Endothelial cell of umbilical vein (primary cell): ENCODE measurements around the gene ARPC5L. TPM values are rescaled to one million over a fixed set of nuclear protein-coding genes. Genes with fewer than 3 reads are reported as not detected.

Experiments used
- BruUV-seq: library from RNA; stranded (reverse); fragments of 400-500 nt; replicated peaks from 2 replicates; lab custom pipeline; 2021; lab: Mats Ljungman, UMichigan
- CTCF ChIA-PET: fragments of 300-600, 350-600 bp; sonication (Branson Sonifier 250); formaldehyde crosslinking; loops from one replicate; lab custom pipeline; 2021; ENCODE audit warnings: antibody characterized with exemption, inconsistent platforms; lab: Charles Lee
- POLR2A ChIA-PET: fragments of 300-600, 350-600 bp; sonication (Branson Sonifier 250); formaldehyde crosslinking; loops from one replicate; lab custom pipeline; 2021; ENCODE audit warnings: antibody characterized with exemption, inconsistent platforms; lab: Charles Lee
- DNase-seq: peaks from one replicate; pipeline ENCODE4 v3.0.0-alpha.2; 2011; ENCODE audit warnings: low read depth, low spot score
- FAIRE-seq: peaks from 2 replicates; lab custom pipeline; 2011; peaks lifted over from hg19 to GRCh38; lab: Jason Lieb, UNC
- H2AFZ ChIP-seq: 2 replicates; pipeline ENCODE4 v1.6.0; 2012; ENCODE audit warnings: low read depth, low read length, control low read depth, inconsistent platforms
- H3K27ac ChIP-seq: 2 replicates; pipeline ENCODE4 v1.5.1; 2011; ENCODE audit warnings: low read depth, mild to moderate bottlenecking, control low read depth, low read length, moderate library complexity; ENCODE audit not compliant: insufficient read depth
- H3K27me3 ChIP-seq, 2 experiments: 2 replicates each; pipeline versions ENCODE4 v1.6.0 to v1.6.1; 2011; ENCODE audit warnings: low read length in 2 of 2, mixed read lengths in 1 of 2; ENCODE audit not compliant: control insufficient read depth in 2 of 2, insufficient read depth in 2 of 2
- H3K36me3 ChIP-seq, 2 experiments: 2 replicates in 1 of 2; 3 replicates in 1 of 2; pipeline ENCODE4 v1.5.1; 2011; ENCODE audit warnings: low read length in 2 of 2, mild to moderate bottlenecking in 1 of 2, moderate library complexity in 1 of 2; ENCODE audit not compliant: control insufficient read depth in 2 of 2, insufficient read depth in 2 of 2; ENCODE audit errors: extremely low read depth in 1 of 2
- H3K4me1 ChIP-seq: 3 replicates; pipeline ENCODE4 v1.5.1; 2011; ENCODE audit warnings: mild to moderate bottlenecking, low read length; ENCODE audit not compliant: control insufficient read depth, insufficient read depth; ENCODE audit errors: extremely low read depth
- H3K4me2 ChIP-seq: 2 replicates; pipeline ENCODE4 v1.6.1; 2011; ENCODE audit warnings: low read length, control low read depth, mixed read lengths; ENCODE audit not compliant: insufficient read depth
- H3K4me3 ChIP-seq, 3 experiments: fragments of 200-600 bp in 1 of 3; sonication (generic), shearing (Covaris generic) in 1 of 3; replicated peaks in 1 of 3; 2 replicates each; pipeline ENCODE4 v1.5.1; 2011 to 2016; ENCODE audit warnings: control low read depth in 3 of 3, low read length in 3 of 3, mild to moderate bottlenecking in 2 of 3, inconsistent platforms in 1 of 3, low read depth in 1 of 3, moderate library complexity in 1 of 3; ENCODE audit not compliant: insufficient read depth in 1 of 3
- H3K79me2 ChIP-seq: 2 replicates; pipeline ENCODE4 v1.6.0; 2012; ENCODE audit warnings: low read length, inconsistent platforms; ENCODE audit not compliant: control insufficient read depth, insufficient read depth
- H3K9ac ChIP-seq: replicated peaks from 2 replicates; pipeline ENCODE3; 2011; ENCODE audit warnings: low read length, control low read depth; ENCODE audit not compliant: insufficient read depth; ENCODE audit errors: extremely low read depth
- H3K9me1 ChIP-seq: replicated peaks from 3 replicates; pipeline ENCODE4 v1.6.0; 2011; ENCODE audit warnings: mild to moderate bottlenecking, low read length; ENCODE audit not compliant: control insufficient read depth, insufficient read depth; ENCODE audit errors: extremely low read depth
- H3K9me3 ChIP-seq: replicated peaks from 2 replicates; pipeline ENCODE4 v1.5.1; 2012; ENCODE audit warnings: low read length, inconsistent platforms; ENCODE audit not compliant: control insufficient read depth, insufficient read depth
- H4K20me1 ChIP-seq: replicated peaks from 2 replicates; pipeline ENCODE3; 2011; ENCODE audit warnings: mild to moderate bottlenecking, low read length; ENCODE audit not compliant: control insufficient read depth, insufficient read depth; ENCODE audit errors: extremely low read depth
- EZH2 ChIP-seq: IDR thresholded peaks from 2 replicates; pipeline ENCODE4 v1.6.1; 2012; ENCODE audit warnings: borderline replicate concordance, low read depth, mild to moderate bottlenecking, moderate library complexity, low read length, inconsistent platforms; ENCODE audit not compliant: severe bottlenecking
- FOS ChIP-seq: IDR thresholded peaks from 2 replicates; pipeline ENCODE4 v1.6.1; 2011; ENCODE audit warnings: mild to moderate bottlenecking, low read length, moderate library complexity, borderline replicate concordance; ENCODE audit not compliant: insufficient read depth
- GATA2 ChIP-seq: IDR thresholded peaks from 2 replicates; pipeline ENCODE4 v1.7.0; 2011; ENCODE audit warnings: low read depth, mild to moderate bottlenecking, moderate library complexity, mixed read lengths, low read length; ENCODE audit not compliant: insufficient read length, insufficient read depth
- JUN ChIP-seq: IDR thresholded peaks from 2 replicates; pipeline ENCODE4 v1.6.1; 2011; ENCODE audit warnings: borderline replicate concordance, low read depth; ENCODE audit not compliant: insufficient read length, insufficient read depth
- MYC ChIP-seq: IDR thresholded peaks from one replicate; pipeline ENCODE4 v1.6.1; 2011; ENCODE audit warnings: mild to moderate bottlenecking, low read depth, low read length
- POLR2A ChIP-seq: IDR thresholded peaks from 2 replicates; pipeline ENCODE4 v1.6.1; 2012; ENCODE audit warnings: low read depth, mild to moderate bottlenecking, control low read depth, low read length
- POLR2AphosphoS5 ChIP-seq: IDR thresholded peaks from 2 replicates; pipeline ENCODE4 v1.6.1; 2012; ENCODE audit warnings: low read depth, mild to moderate bottlenecking, control low read depth, low read length, moderate library complexity; ENCODE audit not compliant: insufficient read depth
- dilution Hi-C: fragments of 300-500 bp; cut with MboI; formaldehyde crosslinking; loops from one replicate; pipeline ENCODE4 v1.15.0; 2019; ENCODE audit warnings: low sequenced_read_pairs; ENCODE audit not compliant: extremely low pct_ligation_motif_present
- intact Hi-C: fragments of 100-400 bp; cut with micrococcal nuclease; formaldehyde crosslinking; loops from one replicate; pipeline ENCODE4 v1.10.0; 2022
- polyA plus RNA-seq, 4 experiments: library from polyadenylated mRNA; depleted of rRNA in 3 of 4; stranded (reverse) in 3 of 4; unstranded in 1 of 4; fragments of >200 nt; gene quantifications; 2 replicates each; pipeline versions ENCODE4 v1.2.1 to v1.2.3, GENCODE V29; 2011 to 2012; ENCODE audit warnings: missing spikeins in 1 of 4
- total RNA-seq: library from RNA; stranded (reverse); gene quantifications from 2 replicates; pipeline ENCODE4 v1.2.3, GENCODE V29; 2021
- TF ChIP-seq, protein P1 (sequence below): IDR thresholded peaks from 2 replicates; pipeline ENCODE4 v1.6.1; 2011; ENCODE audit not compliant: insufficient read depth, insufficient read length
- TF ChIP-seq, protein P2 (sequence below), 2 donors: IDR thresholded peaks; 1 replicate in 1 of 2; 2 replicates in 1 of 2; pipeline ENCODE4 v1.5.1; 2011; ENCODE audit warnings: low read length in 2 of 2, mild to moderate bottlenecking in 2 of 2, moderate library complexity in 2 of 2, control low read depth in 1 of 2, inconsistent platforms in 1 of 2, low read depth in 1 of 2; ENCODE audit not compliant: insufficient read depth in 1 of 2; ENCODE audit errors: extremely low read depth in 1 of 2

The ARPC5L gene
- total and polyA plus RNA-seq, 2 donors (not counting 3 experiments of a cell fraction or from before 2014, with no cell fraction given) = 60.7 to 68.1 TPM

DNA sequence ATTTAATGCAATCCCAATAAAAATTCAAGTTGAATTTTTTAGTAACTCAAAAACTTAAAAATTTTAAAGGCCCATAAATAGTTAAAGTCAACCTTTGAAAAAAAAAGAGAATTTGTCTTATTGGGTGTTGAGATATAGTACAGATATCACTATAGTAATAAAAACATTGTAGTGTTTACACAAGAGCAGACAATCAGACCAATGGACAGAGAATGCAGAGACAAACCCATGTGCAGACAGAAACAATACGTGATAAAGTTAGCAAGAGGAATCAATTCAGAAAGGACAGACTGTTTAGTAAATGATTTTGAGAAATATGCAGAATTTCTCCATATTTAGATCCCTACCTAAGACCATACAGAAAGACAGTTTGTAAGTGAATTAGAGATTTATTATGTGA lies 45.0 kb downstream of the ARPC5L start:
- intact Hi-C loops (no loop called here), dilution Hi-C loops (no loop called here)
- Histone ChIP-seq H3K4me2 (no peak overlapping the region), H3K4me1 (peaks cover 12% of the 10 kb centered on the region), H3K9ac (peak overlapping the region; percentile 9), H3K4me3 (no peak overlapping the region), H3K9me1 (no peaks in the 10 kb centered on the region), H2AFZ (no peak overlapping the region), H3K79me2 (no peaks in the 10 kb centered on the region), H3K9me3 (no peaks in the 10 kb centered on the region), H3K36me3 (peaks cover 0 to 2% of the 10 kb centered on the region in 2 experiments), H4K20me1 (no peaks in the 10 kb centered on the region), H3K27me3 (no peaks in the 10 kb centered on the region), H3K27ac (peak overlapping the region; percentile 34)
- peak; percentile 33 for FAIRE-seq
- peak; percentile 23 for DNase-seq
- no TSS peak for BruUV-seq
- POLR2A ChIA-PET = no interaction called here
- CTCF ChIA-PET = no interaction called here
- no peak for TF ChIP-seq POLR2AphosphoS5
- no peak for TF ChIP-seq JUN
- TF ChIP-seq, protein P1, sequence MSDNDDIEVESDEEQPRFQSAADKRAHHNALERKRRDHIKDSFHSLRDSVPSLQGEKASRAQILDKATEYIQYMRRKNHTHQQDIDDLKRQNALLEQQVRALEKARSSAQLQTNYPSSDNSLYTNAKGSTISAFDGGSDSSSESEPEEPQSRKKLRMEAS = no peak
- no peak for TF ChIP-seq MYC
- no peak for TF ChIP-seq FOS
- no peak for TF ChIP-seq POLR2A
- TF ChIP-seq, protein P2, sequence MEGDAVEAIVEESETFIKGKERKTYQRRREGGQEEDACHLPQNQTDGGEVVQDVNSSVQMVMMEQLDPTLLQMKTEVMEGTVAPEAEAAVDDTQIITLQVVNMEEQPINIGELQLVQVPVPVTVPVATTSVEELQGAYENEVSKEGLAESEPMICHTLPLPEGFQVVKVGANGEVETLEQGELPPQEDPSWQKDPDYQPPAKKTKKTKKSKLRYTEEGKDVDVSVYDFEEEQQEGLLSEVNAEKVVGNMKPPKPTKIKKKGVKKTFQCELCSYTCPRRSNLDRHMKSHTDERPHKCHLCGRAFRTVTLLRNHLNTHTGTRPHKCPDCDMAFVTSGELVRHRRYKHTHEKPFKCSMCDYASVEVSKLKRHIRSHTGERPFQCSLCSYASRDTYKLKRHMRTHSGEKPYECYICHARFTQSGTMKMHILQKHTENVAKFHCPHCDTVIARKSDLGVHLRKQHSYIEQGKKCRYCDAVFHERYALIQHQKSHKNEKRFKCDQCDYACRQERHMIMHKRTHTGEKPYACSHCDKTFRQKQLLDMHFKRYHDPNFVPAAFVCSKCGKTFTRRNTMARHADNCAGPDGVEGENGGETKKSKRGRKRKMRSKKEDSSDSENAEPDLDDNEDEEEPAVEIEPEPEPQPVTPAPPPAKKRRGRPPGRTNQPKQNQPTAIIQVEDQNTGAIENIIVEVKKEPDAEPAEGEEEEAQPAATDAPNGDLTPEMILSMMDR (IDR thresholded peaks at IDR 0.05; ENCODE audit: extremely low read depth in 1 of 2, insufficient read depth in 1 of 2, low read depth in 1 of 2, low read length in 2 of 2) = no peak
- TF ChIP-seq EZH2 = no peak
- no peak for TF ChIP-seq GATA2
